H1 (cell line): ENCODE measurements around the gene SLC8B1. TPM values are rescaled to one million over a fixed set of nuclear protein-coding genes. Genes with fewer than 3 reads are reported as not detected.

Experiments
- CTCF ChIA-PET: fragments of 300-600 bp; sonication (Branson Sonifier 250); formaldehyde crosslinking; loops from one replicate; lab custom pipeline; 2021; ENCODE audit not compliant: partially characterized antibody; lab: Charles Lee
- POLR2A ChIA-PET: fragments of 300-600 bp; sonication (Branson Sonifier 250); formaldehyde crosslinking; loops from one replicate; lab custom pipeline; 2021; ENCODE audit warnings: inconsistent platforms; ENCODE audit not compliant: partially characterized antibody; lab: Charles Lee
- DNase-seq, 2 experiments: peaks; one replicate each; pipeline versions ENCODE4 v3.0.0 to v3.0.0-alpha.2; 2010 to 2022; ENCODE audit warnings: low spot score in 2 of 2, low read depth in 1 of 2, mixed read lengths in 1 of 2
- FAIRE-seq: peaks from 2 replicates; lab custom pipeline; 2011; peaks lifted over from hg19 to GRCh38; lab: Jason Lieb, UNC
- H2AFZ ChIP-seq: 2 replicates; pipeline ENCODE4 v1.8.1; 2012; ENCODE audit warnings: low read length, inconsistent platforms
- H2AK5ac ChIP-seq: 2 replicates; pipeline ENCODE4 v1.6.1; 2013; ENCODE audit warnings: low read depth, low read length
- H2BK120ac ChIP-seq: replicated peaks from 2 replicates; pipeline ENCODE3; 2013; ENCODE audit warnings: low read depth, low read length, inconsistent platforms
- H2BK12ac ChIP-seq: 2 replicates; pipeline ENCODE4 v1.6.1; 2013; ENCODE audit warnings: low read depth, low read length
- H2BK15ac ChIP-seq: 2 replicates; pipeline ENCODE4 v1.6.1; 2013; ENCODE audit warnings: low read length
- H2BK20ac ChIP-seq: 2 replicates; pipeline ENCODE4 v1.6.1; 2013; ENCODE audit warnings: low read length
- H2BK5ac ChIP-seq: 2 replicates; pipeline ENCODE4 v1.6.1; 2013; ENCODE audit warnings: low read depth, low read length
- H3K14ac ChIP-seq: 2 replicates; pipeline ENCODE4 v1.6.1; 2013; ENCODE audit warnings: inconsistent platforms; ENCODE audit not compliant: insufficient read length
- H3K18ac ChIP-seq: 2 replicates; pipeline ENCODE4 v1.6.1; 2013; ENCODE audit warnings: low read length; ENCODE audit errors: extremely low read depth
- H3K23ac ChIP-seq: 2 replicates; pipeline ENCODE4 v1.6.1; 2013; ENCODE audit warnings: inconsistent platforms; ENCODE audit not compliant: insufficient read length
- H3K23me2 ChIP-seq: 2 replicates; pipeline ENCODE4 v1.6.1; 2013; ENCODE audit warnings: low read depth, low read length
- H3K27ac ChIP-seq: 2 replicates; pipeline ENCODE4 v1.6.1; 2011; ENCODE audit warnings: low read depth, low read length, inconsistent platforms
- H3K27me3 ChIP-seq, 4 experiments: replicated peaks in 1 of 4; 1 replicate in 1 of 4; 2 replicates in 3 of 4; pipeline versions ENCODE4 v1.6.1 to v1.8.1; 2011 to 2013; ENCODE audit warnings: low read length in 3 of 4, mild to moderate bottlenecking in 3 of 4, inconsistent platforms in 2 of 4, mixed read lengths in 2 of 4, moderate library complexity in 1 of 4; ENCODE audit not compliant: control insufficient read depth in 3 of 4, insufficient read depth in 3 of 4; ENCODE audit errors: extremely low read depth in 1 of 4
- H3K36me3 ChIP-seq, 4 experiments: 2 replicates each; pipeline versions ENCODE4 v1.6.1 to v1.8.1; 2011 to 2013; ENCODE audit warnings: mild to moderate bottlenecking in 4 of 4, low read length in 3 of 4, moderate library complexity in 2 of 4, control low read depth in 1 of 4, inconsistent platforms in 1 of 4; ENCODE audit not compliant: insufficient read depth in 4 of 4, control insufficient read depth in 2 of 4
- H3K4ac ChIP-seq: replicated peaks from 2 replicates; pipeline ENCODE3; 2013; ENCODE audit warnings: low read length, low read depth, mixed read lengths, inconsistent platforms; ENCODE audit not compliant: insufficient read length
- H3K4me1 ChIP-seq, 4 experiments: replicated peaks in 1 of 4; 1 replicate in 1 of 4; 2 replicates in 3 of 4; pipeline versions ENCODE4 v1.6.1 to v1.8.1; 2011 to 2013; ENCODE audit warnings: low read length in 3 of 4, inconsistent platforms in 2 of 4, mixed read lengths in 1 of 4; ENCODE audit not compliant: insufficient read depth in 4 of 4, control insufficient read depth in 3 of 4
- H3K4me2 ChIP-seq, 2 experiments: 2 replicates each; pipeline versions ENCODE4 v1.6.1 to v1.8.1; 2011 to 2013; ENCODE audit warnings: low read depth in 2 of 2, low read length in 2 of 2, control low read depth in 1 of 2, inconsistent platforms in 1 of 2, mild to moderate bottlenecking in 1 of 2; ENCODE audit not compliant: insufficient read depth in 1 of 2
- H3K4me3 ChIP-seq, 4 experiments: fragments of 200-600, 300-600 bp in 1 of 4; sonication (generic), shearing (Covaris generic), sonication (Bioruptor Twin) in 1 of 4; 2 replicates each; pipeline versions ENCODE4 v1.5.1 to v1.8.1; 2011 to 2016; ENCODE audit warnings: low read length in 4 of 4, low read depth in 3 of 4, control low read depth in 2 of 4, inconsistent platforms in 2 of 4, mild to moderate bottlenecking in 2 of 4, mixed read lengths in 1 of 4, moderate library complexity in 1 of 4; ENCODE audit not compliant: insufficient read depth in 2 of 4; ENCODE audit errors: extremely low read depth in 1 of 4
- H3K56ac ChIP-seq: replicated peaks from 2 replicates; pipeline ENCODE3; 2013; ENCODE audit warnings: low read depth, mild to moderate bottlenecking, mixed read lengths, low read length, inconsistent platforms; ENCODE audit not compliant: insufficient read length
- H3K79me1 ChIP-seq: 2 replicates; pipeline ENCODE4 v1.6.1; 2013; ENCODE audit warnings: low read depth, low read length, control low read depth
- H3K79me2 ChIP-seq, 2 experiments: 2 replicates each; pipeline versions ENCODE4 v1.6.1 to v1.8.1; 2012 to 2013; ENCODE audit warnings: low read length in 2 of 2, mild to moderate bottlenecking in 2 of 2, inconsistent platforms in 1 of 2; ENCODE audit not compliant: insufficient read depth in 2 of 2, control insufficient read depth in 1 of 2
- H3K9ac ChIP-seq, 4 experiments: replicated peaks in 1 of 4; 1 replicate in 1 of 4; 2 replicates in 3 of 4; pipeline versions ENCODE4 v1.6.1 to v1.8.1; 2011 to 2013; ENCODE audit warnings: low read depth in 3 of 4, low read length in 3 of 4, control low read depth in 2 of 4, mild to moderate bottlenecking in 2 of 4, moderate library complexity in 2 of 4, inconsistent platforms in 1 of 4; ENCODE audit errors: extremely low read depth in 1 of 4
- H3K9me3 ChIP-seq, 2 experiments: 2 replicates each; pipeline versions ENCODE4 v1.6.1 to v1.8.1; 2012 to 2013; ENCODE audit warnings: mild to moderate bottlenecking in 2 of 2, moderate library complexity in 2 of 2, control low read depth in 1 of 2, inconsistent platforms in 1 of 2, low read depth in 1 of 2, low read length in 1 of 2, mixed read lengths in 1 of 2; ENCODE audit not compliant: insufficient read depth in 2 of 2
- H4K20me1 ChIP-seq, 2 experiments: replicated peaks in 1 of 2; 2 replicates each; pipeline versions ENCODE3 to v1.8.1; 2011 to 2013; ENCODE audit warnings: inconsistent platforms in 2 of 2, low read length in 2 of 2, mild to moderate bottlenecking in 1 of 2; ENCODE audit not compliant: insufficient read depth in 2 of 2, control insufficient read depth in 1 of 2
- H4K5ac ChIP-seq: 2 replicates; pipeline ENCODE4 v1.6.1; 2013; ENCODE audit warnings: low read length, low read depth, mixed read lengths, inconsistent platforms; ENCODE audit not compliant: insufficient read length
- H4K8ac ChIP-seq: 2 replicates; pipeline ENCODE4 v1.8.0; 2013; ENCODE audit warnings: mild to moderate bottlenecking, moderate library complexity, low read length, inconsistent platforms; ENCODE audit not compliant: insufficient read depth; ENCODE audit errors: extremely low read depth
- H4K91ac ChIP-seq: replicated peaks from 2 replicates; pipeline ENCODE3; 2013; ENCODE audit warnings: low read length, mixed read lengths, inconsistent platforms; ENCODE audit not compliant: insufficient read length
- BCL11A ChIP-seq, 2 experiments: IDR thresholded peaks; one replicate each; pipeline ENCODE4 v1.6.1; 2011; ENCODE audit warnings: low read depth in 2 of 2, low read length in 2 of 2, mild to moderate bottlenecking in 2 of 2
- GABPA ChIP-seq: IDR thresholded peaks from 2 replicates; pipeline ENCODE4 v1.6.1; 2011; ENCODE audit warnings: mild to moderate bottlenecking, low read length, moderate library complexity, borderline replicate concordance; ENCODE audit not compliant: insufficient read depth
- GTF2F1 ChIP-seq: IDR thresholded peaks from 2 replicates; pipeline ENCODE4 v1.6.1; 2012; ENCODE audit warnings: low read depth, low read length, improper control_type of control experiment, borderline replicate concordance
- HDAC6 ChIP-seq: IDR thresholded peaks from one replicate; pipeline ENCODE4 v1.7.1; 2012; ENCODE audit warnings: low read depth, mild to moderate bottlenecking, inconsistent platforms, low read length, moderate library complexity
- JUND ChIP-seq: IDR thresholded peaks from 2 replicates; pipeline ENCODE4 v1.6.1; 2011; ENCODE audit warnings: mild to moderate bottlenecking, improper control_type of control experiment, low read length
- MAFK ChIP-seq: IDR thresholded peaks from 2 replicates; pipeline ENCODE4 v1.6.1; 2012; ENCODE audit warnings: low read depth, mild to moderate bottlenecking, improper control_type of control experiment, low read length
- NRF1 ChIP-seq: IDR thresholded peaks from 2 replicates; pipeline ENCODE4 v1.6.1; 2011; ENCODE audit warnings: mild to moderate bottlenecking, low read depth, low read length, improper control_type of control experiment
- POLR2A ChIP-seq, 2 experiments: IDR thresholded peaks; 1 replicate in 1 of 2; 2 replicates in 1 of 2; pipeline ENCODE4 v1.6.1; 2011; ENCODE audit warnings: low read depth in 2 of 2, low read length in 2 of 2, mild to moderate bottlenecking in 2 of 2; ENCODE audit errors: control extremely low read depth in 1 of 2
- RBBP5 ChIP-seq: IDR thresholded peaks from 2 replicates; pipeline ENCODE4 v1.7.1; 2012; ENCODE audit warnings: low read depth, mild to moderate bottlenecking, inconsistent platforms, low read length, moderate library complexity, borderline replicate concordance
- RFX5 ChIP-seq: IDR thresholded peaks from 2 replicates; pipeline ENCODE4 v1.6.1; 2011; ENCODE audit warnings: low read depth, low read length, improper control_type of control experiment, borderline replicate concordance
- SUZ12 ChIP-seq: fragments of 200-600 bp; sonication (generic); IDR thresholded peaks from 2 replicates; pipeline ENCODE4 v1.6.1; 2012; ENCODE audit warnings: mild to moderate bottlenecking, inconsistent platforms, low read length, moderate library complexity, mixed read lengths
- WGBS, 2 experiments: shearing (Covaris generic) in 1 of 2; methylation state at CpG; one replicate each; pipeline versions ENCODE4 v1.1.6 to v1.1.7; 2013 to 2015; ENCODE audit warnings: low lambda C conversion rate in 2 of 2, mixed read lengths in 2 of 2, inconsistent platforms in 1 of 2, low coverage in 1 of 2, missing lambda C conversion rate in 1 of 2; ENCODE audit not compliant: insufficient replicate concordance in 2 of 2, insufficient coverage in 1 of 2, insufficient read length in 1 of 2; ENCODE audit errors: extremely low coverage in 1 of 2, missing lambda C conversion rate in 1 of 2; 5-methylcytosine and 5-hydroxymethylcytosine counted together
- polyA plus RNA-seq, 7 experiments: library from polyadenylated mRNA; depleted of rRNA in 3 of 7; stranded (reverse) in 5 of 7; unstranded in 2 of 7; fragments of >200 nt in 5 of 7; fragments of 200-250 nt in 2 of 7; gene quantifications; 1 replicate in 5 of 7; 2 replicates in 1 of 7; 4 replicates in 1 of 7; pipeline versions ENCODE4 v1.2.1 to v1.2.3, GENCODE V29; 2011 to 2013; ENCODE audit warnings: missing spikeins in 2 of 7, mixed read lengths in 2 of 7
- total RNA-seq: library from RNA; stranded (reverse); fragmentation: NEBNext Ultra II Directional; extraction: Animal tissue kit (Norgen Biotek cat#: 25700); gene quantifications from 2 replicates; pipeline ENCODE4 v1.2.1, GENCODE V29; 2021
- TF ChIP-seq, protein P1 (sequence below), 3 experiments: IDR thresholded peaks; 1 replicate in 2 of 3; 2 replicates in 1 of 3; pipeline versions ENCODE4 v1.5.1 to v1.6.1; 2011; ENCODE audit warnings: low read length in 3 of 3, mild to moderate bottlenecking in 3 of 3, inconsistent platforms in 2 of 3, low read depth in 1 of 3, moderate library complexity in 1 of 3; ENCODE audit not compliant: insufficient read depth in 1 of 3; ENCODE audit errors: control extremely low read depth in 1 of 3

SLC8B1 gene
- total and polyA plus RNA-seq, 2 of the 8 experiments (the other 6 are each of a cell fraction or from before 2014, with no cell fraction given), result 11.2 to 19.1 TPM

DNA sequence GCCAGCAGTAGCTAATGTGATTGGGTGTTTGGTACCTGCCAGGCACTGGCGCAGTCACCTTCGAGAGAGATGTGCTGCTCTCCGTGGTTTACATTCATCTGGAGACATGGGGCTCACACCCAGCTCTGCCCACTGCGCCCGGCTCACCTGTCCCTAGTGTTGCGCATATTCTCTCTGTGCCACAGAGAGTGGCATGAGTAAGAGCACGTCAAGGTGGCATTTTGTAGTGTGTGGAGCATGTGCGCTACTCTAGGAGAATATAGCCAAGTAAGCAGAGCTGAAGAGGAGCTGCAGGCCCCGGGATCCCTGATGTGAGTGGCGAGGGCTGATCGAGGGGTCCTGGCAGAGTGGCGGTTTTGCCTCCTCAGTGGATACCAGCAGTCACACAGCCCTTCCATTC lies 66.8 kb downstream of the SLC8B1 start:
- Histone ChIP-seq H3K4me2 (no peak overlapping the region), H3K79me1 (no peaks in the 10 kb centered on the region), H3K4ac (no peak overlapping the region), H3K23me2 (no peaks in the 10 kb centered on the region), H4K8ac (no peak overlapping the region), H3K36me3 (no peaks in the 10 kb centered on the region; a peak in 1 of 8 replicates), H3K23ac (no peak overlapping the region), H2BK5ac (no peak overlapping the region; the same call in 1 of the 2 replicates), H3K14ac (no peak overlapping the region), H3K9ac (no peak overlapping the region), H3K4me3 (no peak overlapping the region), H2BK20ac (no peak overlapping the region), H2BK15ac (no peak overlapping the region), H3K79me2 (no peaks in the 10 kb centered on the region), H3K4me1 (no peaks in the 10 kb centered on the region; a peak in 1 of 7 replicates), H4K20me1 (peaks cover 0 to 4% of the 10 kb centered on the region in 2 experiments), H3K9me3 (no peaks in the 10 kb centered on the region), H3K27ac (no peak overlapping the region), H2AK5ac (no peak overlapping the region), H4K5ac (no peak overlapping the region), H3K18ac (no peak overlapping the region), H2AFZ (no peak overlapping the region), H4K91ac (no peak overlapping the region), H2BK12ac (no peak overlapping the region), H2BK120ac (no peak overlapping the region), H3K56ac (no peak overlapping the region), H3K27me3 (no peaks in the 10 kb centered on the region)
- 86% methylated on average over 12 of the region's 12 CpGs; no CpG with 5 or more reads in 1 of the 2 experiments for WGBS, 2 experiments
- POLR2A ChIA-PET, result interaction anchor here (0.8 to 1.1 kb wide), 3 partner anchors 12 to 66 kb away, joined by 3 read pairs; no protein-coding TSS in a partner anchor
- DNase-seq, result no peak
- no peak for FAIRE-seq
- CTCF ChIA-PET, result interaction anchor here (0.7 kb wide), 1 partner anchor 53 kb away, joined by 3 read pairs; no protein-coding TSS in a partner anchor
- TF ChIP-seq RFX5, result no peak
- TF ChIP-seq SUZ12, result no peak
- no peak for TF ChIP-seq GTF2F1
- TF ChIP-seq POLR2A (IDR thresholded peaks at IDR 0.05; ENCODE audit: control extremely low read depth in 1 of 2, low read depth in 2 of 2, low read length in 2 of 2), result no peak
- TF ChIP-seq HDAC6, result no peak
- no peak for TF ChIP-seq GABPA
- TF ChIP-seq, protein P1, sequence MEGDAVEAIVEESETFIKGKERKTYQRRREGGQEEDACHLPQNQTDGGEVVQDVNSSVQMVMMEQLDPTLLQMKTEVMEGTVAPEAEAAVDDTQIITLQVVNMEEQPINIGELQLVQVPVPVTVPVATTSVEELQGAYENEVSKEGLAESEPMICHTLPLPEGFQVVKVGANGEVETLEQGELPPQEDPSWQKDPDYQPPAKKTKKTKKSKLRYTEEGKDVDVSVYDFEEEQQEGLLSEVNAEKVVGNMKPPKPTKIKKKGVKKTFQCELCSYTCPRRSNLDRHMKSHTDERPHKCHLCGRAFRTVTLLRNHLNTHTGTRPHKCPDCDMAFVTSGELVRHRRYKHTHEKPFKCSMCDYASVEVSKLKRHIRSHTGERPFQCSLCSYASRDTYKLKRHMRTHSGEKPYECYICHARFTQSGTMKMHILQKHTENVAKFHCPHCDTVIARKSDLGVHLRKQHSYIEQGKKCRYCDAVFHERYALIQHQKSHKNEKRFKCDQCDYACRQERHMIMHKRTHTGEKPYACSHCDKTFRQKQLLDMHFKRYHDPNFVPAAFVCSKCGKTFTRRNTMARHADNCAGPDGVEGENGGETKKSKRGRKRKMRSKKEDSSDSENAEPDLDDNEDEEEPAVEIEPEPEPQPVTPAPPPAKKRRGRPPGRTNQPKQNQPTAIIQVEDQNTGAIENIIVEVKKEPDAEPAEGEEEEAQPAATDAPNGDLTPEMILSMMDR (IDR thresholded peaks at IDR 0.05; ENCODE audit: control extremely low read depth in 1 of 3, insufficient read depth in 1 of 3, low read depth in 1 of 3, low read length in 3 of 3), result no peak
- TF ChIP-seq NRF1, result no peak
- TF ChIP-seq MAFK, result no peak
- no peak for TF ChIP-seq RBBP5
- no peak for TF ChIP-seq BCL11A (IDR thresholded peaks at IDR 0.05; ENCODE audit: low read depth in 2 of 2, low read length in 2 of 2)
- TF ChIP-seq JUND, result no peak
